ENCODE data around the gene LANCL1.
"Not testable (repeated sequence)": the region's sequence is repeated elsewhere in the genome, so short reads cannot be mapped to it uniquely, and the experiment has no call there.

The LANCL1 gene

DNA sequence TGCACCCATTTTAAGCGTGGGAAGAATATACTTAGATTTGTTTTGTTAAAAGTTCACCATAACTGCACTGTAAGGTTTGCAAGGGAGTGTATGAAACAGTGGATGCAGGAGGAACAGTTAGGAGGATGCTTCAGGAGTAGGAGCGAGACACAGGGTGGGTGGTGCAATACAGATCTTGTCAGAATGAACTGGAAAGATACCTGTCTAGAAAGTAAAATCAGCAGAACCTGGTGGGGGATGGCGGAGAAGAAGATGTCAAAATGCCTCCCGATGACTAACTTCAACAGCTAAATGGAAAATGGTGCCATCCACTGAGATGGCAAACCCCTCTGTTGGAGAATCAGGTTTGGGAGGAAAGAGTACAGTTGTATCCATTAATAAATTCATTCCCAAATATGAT is 18.2 kb downstream of the LANCL1 start:
- DNase-seq, result no peak

DNA sequence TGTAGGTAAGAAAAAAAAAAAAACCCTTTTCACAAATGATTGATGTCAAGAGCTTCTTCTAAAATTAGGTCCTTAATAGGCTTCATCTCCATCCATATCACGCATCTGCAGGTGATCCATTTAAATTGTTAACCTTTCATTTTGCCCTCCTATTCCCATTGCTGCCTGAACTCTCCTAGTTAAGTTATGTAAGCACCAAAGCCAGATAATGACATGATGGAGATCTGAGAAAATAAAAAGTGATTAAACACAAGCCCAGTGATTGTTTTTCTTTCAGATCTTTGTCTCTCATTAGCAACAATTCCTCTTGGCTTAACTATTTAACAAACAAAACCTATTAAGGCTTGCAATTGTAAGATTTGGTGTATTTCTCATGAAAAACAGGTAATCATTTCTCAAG is 20.0 kb downstream of the LANCL1 start:
- DNase-seq, result no peak

DNA sequence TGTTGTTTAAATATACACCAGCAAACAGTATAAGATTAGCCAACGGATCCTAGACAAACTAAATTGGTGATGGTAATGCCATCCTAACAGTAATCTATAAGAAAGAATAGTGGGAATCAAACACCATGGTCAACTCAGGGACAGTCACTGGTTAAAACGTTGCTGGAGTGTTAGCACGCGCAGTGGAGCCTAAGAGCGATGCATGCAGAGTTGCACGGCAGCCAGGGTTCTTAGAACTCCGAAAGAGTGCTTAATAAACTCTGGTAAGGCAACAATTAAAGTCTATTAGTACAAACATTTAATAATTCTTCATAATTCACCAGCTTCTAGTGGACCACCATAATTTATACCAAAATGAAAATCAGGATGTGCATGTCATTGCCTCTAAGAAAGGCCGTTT is 22.2 kb downstream of the LANCL1 start:
- no peak for DNase-seq

DNA sequence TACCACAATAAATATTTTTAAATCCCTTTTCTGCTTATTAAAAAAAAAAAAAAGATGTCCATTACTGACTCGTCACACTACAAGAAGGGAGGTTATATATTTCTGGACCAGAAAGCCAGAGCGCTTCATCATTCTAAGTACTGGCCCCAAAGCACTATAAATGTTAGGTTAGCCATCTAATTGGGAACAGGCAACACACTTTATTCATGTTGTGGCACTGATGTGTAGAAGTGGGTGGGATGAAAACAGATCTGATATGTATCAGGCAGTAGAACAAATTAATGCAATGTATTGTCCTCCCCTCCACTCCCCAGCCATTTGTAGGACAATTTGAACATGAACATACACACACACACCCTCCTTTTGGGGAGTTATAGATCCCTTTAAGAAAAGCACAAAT is 24.4 kb downstream of the LANCL1 start:
- DNase-seq, result no peak

DNA sequence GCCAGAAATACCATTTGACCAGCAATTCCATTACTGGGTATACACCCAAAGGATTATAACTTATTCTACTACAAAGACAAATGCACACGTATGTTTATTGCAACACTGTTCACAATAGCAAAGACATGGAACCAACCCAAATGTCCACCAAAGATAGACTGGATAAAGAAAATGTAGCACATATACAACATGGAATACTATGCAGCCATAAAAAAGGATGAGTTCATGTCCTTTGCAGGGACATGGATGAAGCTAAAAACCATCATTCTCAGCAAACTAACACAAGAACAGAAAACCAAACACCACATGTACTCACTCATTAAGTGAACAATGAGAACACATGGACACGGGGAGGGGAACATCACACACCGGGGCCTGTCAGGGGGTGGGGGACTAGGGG is 25.6 kb downstream of the LANCL1 start:
- not testable (repeated sequence) for DNase-seq

DNA sequence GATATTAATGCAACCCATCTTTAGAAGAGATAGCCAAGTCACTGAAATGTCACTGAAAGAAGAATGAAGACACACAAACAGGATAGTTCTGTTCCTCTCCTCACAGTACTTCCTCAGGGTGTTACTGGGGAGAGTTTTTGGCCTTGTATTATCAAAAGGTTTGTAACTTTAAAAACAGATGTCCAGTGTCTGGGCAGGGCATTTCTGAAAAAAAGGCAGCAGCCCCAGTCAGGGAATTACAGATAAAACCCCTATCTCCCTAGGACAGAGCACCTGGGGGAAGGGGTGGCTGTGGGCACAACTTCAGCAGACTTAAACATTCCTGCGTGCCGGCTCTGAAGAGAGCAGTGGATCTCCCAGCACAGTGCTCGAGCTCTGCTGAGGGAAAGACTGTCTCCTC is 30.8 kb downstream of the LANCL1 start:
- no peak for DNase-seq

DNA sequence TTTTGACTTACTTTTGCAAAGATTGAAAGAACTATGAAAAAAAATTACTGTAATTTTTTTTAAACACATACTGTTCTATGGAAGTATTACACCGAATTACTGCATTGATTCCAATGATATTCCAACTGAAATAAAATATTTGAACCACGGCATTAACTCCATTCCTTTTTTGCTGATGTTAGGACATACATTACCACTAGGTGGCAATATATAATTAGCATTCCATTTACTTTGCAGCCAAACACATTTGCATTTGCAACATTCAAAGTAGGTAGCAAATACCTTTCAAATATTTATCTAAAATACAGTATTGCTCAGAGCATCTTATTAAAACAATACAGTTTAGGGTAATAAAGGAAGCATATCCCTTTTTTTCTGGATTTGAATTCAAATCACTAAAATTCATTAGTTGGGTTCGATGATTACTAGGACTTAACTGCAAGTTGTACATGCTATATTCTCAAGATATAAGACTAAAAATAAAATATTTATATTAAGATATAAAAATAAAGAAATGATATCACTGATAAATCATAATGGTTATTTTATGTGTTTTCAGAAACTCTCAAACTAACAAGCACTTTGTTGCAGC is 31.3 kb downstream of the LANCL1 start:
- DNase-seq, result no peak

DNA sequence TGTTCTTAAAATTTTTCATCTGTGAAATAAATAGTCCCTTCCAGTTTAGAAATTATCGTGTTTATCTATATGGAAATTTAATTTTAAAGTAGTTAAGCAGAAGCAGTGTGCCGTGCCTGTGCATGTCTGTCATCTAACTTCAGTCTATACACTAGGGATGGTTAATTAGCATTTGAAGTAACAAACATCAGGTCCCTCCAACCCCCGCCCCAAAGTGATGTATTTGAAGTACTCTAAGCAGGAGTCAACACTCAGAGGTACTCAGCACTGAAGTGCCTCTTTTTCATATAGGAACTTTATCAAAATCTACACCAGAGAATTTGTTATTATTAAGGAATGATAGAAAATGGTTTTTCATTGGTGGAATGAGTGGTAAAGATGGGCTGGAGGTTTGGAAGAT is 33.0 kb downstream of the LANCL1 start:
- DNase-seq, result no peak

DNA sequence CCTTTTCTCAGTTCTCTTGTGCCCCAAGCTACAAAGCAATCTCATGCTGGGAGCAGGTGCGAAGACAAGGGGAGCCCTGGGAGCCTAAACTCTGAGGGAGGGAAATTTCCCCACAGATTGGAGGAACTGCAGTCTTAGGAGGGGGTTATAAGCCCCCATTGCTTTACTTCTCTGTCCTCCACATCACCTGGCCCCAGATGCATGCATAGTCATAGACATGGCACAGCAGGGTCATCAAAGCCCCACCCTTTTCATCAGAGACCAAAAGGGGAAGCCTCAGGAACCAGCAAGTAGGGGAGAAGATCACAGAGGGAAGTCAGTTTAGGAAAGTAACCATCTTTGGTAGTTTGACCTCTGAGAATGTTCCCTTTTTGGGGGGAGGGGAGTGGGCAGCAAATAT is 33.7 kb downstream of the LANCL1 start:
- DNase-seq, result no peak

DNA sequence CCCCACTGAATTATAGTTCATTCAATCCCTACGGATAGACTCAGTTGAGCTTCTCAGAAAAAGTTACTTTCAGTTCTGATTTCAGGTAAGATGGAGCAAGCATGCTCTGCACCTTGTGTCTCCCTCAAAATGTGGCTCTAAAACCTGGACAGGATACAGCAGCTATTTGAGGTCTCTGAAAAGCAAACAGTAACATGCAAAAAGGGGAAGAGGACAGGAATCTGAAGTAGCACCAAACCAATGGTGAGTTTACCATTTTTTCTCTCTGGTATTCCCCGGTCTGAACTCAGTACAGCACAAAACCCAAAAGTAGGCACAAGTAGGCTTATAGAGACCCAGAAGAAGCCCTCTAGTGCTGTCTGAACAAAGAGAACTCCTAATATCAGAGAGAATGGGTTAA is 34.1 kb downstream of the LANCL1 start:
- DNase-seq, result no peak

DNA sequence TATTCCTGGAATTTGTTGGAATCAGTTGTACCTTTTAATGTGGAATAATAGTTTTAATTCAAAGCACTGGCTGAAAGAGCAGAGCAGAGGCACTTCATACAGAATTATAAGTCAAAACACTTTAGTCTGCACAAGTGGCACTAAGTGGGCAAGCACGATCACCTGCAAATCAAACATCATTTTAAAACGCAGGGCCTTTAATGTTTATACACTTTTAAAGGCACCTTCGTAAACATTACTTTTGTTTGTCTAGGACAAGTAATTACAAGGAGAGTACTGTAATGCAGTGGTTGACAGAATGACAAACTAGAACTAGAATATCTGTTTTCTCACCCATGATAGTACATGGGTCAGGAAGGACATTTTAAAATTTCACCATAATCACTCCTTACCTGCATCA is 36.4 kb downstream of the LANCL1 start:
- DNase-seq, result no peak

DNA sequence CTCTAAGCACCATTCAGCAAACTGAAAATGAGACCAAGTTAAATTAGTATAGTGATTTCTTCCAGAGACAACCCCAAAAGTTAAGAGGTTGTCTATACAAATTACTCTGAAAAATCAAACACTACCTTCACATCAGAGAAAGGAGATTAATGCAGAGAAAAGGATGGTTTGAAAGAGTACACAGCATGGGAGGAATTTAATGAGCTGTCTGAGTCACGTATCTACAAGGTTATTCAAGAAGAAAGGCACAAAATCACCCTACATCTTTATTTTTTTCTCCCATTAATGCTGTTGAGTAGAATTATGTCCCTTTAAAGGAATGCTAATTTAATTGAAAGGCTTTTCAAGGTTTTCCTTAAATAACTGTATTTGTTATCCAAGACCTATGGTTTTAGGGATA is 41.1 kb downstream of the LANCL1 start:
- DNase-seq, result no peak

DNA sequence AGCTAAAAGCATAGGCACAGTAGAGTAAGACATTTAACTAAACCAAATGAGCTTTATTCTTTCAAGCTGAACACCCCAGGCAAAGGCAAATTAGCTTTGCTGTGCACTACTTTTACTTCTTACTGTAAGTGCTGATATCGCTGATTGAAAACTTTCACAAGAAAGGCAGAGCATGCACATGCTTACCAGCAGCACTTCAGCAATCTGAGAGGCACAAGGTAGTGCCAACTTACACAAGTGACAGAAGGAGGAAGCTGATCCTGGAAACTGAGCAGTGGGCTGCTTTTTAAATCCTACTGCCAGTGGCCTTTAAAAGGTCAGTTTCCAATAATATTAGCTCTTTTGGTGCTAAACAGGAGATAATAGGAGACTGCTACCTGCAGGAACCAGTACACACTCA is 43.9 kb downstream of the LANCL1 start:
- DNase-seq, result no peak

DNA sequence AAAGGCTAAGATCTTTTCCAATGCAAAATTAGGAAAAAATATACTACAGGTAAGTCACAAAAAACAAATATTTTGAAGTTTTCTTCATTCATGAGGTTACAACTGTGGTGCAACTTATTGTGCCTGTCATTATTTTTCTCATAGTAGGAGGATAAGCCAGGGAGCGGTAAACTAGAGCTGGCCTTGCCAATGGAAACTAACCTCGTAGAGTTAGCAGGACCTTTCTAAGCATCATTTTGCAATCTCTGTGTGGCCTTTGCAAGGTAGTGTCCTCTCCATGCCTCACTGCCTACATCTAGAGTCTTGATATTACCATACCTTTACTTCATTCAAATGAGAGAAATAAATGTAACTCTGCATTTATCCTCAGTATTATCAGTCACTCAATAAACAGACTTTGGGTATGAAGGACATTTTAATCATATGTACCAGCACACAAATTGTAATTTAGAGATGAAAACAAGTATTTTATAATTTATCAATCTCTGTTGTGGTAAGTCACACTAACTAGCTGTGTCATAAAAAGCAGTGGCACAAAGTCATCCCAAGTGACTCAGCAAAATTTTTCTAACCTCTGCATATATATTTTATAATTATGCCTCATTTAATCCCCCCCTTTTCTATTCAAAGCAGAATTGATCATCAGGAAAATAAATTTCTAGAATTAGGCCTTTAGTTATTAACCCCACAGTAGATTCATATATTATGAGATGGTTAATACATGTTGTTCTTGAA is 47.0 kb downstream of the LANCL1 start:
- no peak for DNase-seq

DNA sequence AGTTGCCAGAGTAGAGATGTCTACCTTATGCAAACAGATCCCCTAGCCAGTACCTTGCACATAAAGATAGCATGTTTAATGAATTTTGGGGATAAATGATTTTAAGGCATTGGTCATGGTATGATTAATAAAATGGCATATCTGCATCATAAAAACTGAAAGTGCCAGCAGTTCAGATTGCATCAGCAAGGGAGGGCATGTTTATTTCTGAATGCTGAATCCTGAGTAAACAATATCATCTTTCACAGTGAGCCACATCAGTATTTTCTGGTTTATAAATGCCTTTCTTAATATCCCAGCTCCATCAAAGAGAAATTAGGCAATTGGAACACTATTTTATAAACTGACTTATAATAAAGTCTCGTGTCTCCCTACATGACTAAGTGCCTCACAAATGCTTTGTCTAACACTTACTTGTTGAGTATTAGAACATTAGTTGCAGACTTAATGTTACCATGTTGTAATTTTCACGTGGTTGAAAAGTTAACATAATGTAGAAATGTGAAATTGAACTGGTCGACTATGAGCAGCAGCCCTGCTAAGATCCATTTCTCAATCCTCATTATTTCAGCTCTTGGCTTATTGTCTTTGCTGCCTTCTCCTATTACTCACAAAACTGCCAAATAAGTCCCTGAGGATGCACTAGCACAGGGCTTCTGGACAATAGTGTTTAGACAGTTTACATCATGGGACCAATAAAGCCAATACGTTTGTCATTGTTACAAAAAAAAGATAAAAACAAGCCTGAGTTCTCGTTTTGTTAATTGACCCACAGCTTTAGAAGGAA is 48.0 kb downstream of the LANCL1 start:
- no peak for DNase-seq

DNA sequence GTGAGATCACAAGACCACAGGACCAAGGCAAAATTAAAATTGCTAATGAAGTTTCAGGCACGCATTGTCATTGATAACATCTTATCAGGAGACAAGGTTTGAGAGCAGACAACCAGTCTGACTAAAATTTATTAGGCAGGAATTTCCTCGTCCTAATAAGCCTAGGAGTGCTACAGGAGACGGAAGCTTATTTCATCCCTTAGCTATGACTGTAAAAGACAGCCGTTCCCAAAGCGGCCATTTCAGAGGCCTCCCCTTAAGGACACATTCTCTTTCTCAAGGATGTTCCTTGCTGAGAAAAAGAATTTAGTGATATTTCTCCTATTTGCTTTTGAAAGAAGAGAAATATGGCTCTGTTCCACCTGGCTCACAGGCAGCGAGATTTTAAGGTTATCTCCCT is 49.2 kb downstream of the LANCL1 start:
- not testable (repeated sequence) for DNase-seq

DNA sequence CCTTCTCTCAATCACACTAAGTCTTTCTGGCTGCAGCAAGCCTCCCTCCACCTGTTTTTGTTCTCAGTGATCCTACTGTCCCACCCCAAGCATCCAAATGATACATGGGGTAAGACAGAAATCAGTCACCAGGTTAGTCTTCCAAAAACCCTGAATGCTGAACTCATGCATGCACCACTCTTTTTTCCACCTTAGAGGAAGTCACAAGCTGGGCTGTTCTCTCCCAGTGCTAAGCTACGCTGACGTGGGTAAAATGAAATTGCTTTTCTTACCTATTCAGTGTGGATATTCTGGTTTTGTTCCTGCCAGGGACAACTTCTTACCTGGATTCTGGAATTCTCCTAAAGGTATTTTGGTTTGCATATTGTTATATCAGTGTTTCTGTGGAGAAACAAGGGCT is 54.2 kb downstream of the LANCL1 start:
- no peak for DNase-seq

DNA sequence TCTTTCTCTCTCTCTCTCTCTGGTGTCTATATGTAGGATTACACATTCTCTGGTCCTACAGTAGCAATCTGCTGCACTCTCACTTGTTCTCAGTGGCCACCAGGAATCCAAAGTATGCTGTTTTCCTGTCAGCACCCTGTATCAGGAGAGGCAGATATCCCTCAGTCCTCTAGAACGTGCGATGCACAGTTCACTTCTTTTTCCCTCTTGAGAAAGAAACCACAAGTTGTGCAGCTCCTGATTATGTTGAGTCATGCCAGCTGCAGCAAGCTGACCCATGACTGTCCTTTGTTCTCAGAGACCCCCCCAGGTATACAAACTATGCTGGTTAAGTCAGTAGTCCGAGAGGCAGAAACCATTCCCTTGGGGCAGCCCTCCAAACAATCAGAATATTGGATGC is 54.6 kb downstream of the LANCL1 start:
- no peak for DNase-seq

DNA sequence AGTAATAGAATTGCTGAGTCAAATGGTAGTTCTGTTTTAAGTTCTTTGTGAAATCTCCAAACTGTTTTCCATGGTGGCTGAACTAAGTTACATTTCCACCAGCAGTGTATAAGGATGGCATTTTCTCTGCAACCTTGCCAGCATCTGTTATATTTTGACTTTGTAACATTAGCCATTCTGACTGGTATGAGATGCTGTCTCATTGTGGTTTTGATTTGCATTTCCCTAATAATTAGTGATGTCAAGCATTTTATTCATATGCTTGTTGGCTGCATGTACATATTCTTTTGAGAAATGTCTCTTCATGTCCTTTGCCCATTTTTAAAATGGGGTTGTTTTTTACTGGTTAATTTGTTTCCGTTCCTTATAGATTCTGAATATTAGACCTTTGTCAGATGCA is 63.9 kb downstream of the LANCL1 start:
- DNase-seq, result no peak

DNA sequence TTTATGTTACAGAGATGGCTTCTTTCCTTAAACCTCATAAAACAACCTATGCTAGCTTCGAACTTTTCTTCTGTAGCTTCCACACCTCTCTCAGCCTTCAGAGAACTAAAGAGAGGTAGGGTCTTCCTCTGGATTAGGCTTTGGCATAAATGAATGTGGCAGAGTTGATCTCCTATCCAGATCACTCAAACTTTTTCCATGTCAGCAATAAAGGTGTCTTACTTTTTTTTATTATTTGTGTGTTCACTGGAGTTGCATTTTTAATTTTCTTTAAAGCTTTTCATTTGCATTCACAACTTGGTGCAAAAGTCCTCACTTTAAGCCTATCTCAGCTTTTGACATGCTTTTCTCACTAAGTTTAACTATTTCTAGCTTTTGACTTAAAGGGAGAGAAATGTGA is 66.0 kb downstream of the LANCL1 start:
- no peak for DNase-seq

DNA sequence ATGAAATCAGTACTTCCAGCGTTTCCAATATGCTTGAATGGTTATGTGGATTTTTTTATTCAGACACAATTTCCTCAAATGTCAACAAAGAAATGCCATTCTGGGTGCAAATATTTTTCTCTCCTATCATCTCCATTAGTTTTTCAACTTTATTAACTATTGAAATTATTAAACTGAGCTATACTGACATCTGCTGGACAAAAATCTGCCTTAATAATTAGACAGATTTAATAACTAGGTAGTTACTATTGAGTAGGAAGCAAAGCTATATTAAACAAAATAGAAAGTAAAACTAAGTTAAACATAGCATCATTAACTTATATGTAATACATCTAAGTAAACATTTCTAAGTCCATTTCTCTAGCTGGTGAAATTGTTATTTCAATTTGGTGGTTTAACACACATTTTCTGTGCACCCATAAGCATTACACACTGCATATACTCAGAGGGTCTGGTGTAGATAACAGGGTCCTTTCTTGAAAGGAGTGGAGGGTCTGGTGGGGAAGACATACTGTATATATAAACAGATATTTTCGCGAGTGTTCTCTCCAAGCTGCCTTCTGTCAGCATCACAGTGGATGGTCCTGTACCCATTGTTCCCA is 77.0 kb downstream of the LANCL1 start:
- no peak for DNase-seq

DNA sequence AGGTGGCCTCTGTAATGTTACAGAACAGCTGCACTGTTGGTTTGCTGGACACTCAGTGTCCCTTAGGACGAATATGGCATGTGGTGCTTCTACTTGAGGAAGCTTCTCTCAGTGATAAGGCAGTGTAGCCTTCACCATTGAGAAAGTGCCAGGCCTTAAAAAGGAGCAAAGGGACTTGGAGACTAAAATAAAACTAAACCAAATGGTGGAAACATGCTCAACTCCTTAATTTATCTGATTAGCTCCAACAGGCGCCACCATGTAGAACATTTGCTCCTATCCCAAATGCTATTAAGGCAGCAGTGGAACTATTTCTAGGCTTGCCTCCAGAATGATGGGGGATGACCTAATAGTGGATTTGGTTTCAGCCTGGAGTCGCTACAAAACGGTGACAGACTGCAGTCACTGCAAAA is 84.1 kb downstream of the LANCL1 start:
- DNase-seq, result peak; percentile 37

DNA sequence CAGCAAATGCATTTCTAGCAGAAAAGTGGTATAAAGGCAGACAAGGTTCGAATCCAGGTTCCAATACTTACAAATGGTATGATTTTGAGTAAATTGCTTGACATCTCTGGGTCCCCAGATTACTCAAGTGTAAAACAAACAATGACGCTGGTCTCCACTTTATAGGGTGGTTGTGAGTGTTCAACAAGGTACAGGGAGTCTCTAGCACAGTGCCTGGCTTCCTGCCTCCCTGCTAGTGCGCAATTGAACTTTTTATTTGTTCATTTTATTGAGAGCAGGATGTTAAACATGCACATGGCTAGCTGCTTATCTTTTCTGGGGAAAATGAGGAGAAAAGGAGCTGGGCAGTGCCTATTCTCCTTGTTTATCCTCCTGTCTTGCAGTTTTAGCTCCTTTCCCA is 86.7 kb downstream of the LANCL1 start:
- no peak for DNase-seq

DNA sequence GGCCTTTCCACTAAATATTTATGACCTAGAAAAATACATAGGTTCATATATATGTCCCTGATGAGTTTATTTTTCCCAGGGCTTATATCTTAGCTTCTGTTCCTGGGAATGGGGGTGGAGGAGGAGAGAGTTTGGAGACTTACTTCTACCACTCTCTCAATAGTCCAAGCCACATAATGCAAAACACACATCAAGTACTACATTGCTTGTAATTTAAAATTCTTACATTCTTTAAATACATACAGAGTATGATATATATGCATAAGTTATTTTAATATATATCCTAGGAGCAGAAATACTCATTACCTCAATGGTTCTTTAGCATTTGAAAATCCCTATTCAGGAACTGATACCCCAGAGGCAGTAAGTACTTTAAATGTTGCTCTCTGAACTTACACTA is 88.4 kb downstream of the LANCL1 start:
- DNase-seq, result no peak
